NOMO-1 treated with DMSO at 0.1 percent for 48 hours (cell line): ENCODE measurements around the gene TRAPPC11.
A peak's percentile ranks its signal among the peaks of the same experiment; 100 is the strongest.
"Not testable (repeated sequence)": the region's sequence is repeated elsewhere in the genome, so short reads cannot be mapped to it uniquely, and the experiment has no call there.

Experiments
- DNase-seq: peaks from one replicate; lab custom pipeline; 2025; ENCODE audit not compliant: unreplicated experiment; lab: John Stamatoyannopoulos, UW

Gene TRAPPC11

GRCh38 chr4:183659029-183659871 lies at the start of gene TRAPPC11, which contains the start of gene RWDD4:
Gene TRAPPC11, plus strand, starts transcription at chr4:183659293. Its CDS starts 4,575 bp downstream, at chr4:183663868.
Gene RWDD4, minus strand, starts transcription at chr4:183659185. Its CDS starts 233 bp downstream, at chr4:183658952.
- DNase-seq: peak; percentile 97

DNA sequence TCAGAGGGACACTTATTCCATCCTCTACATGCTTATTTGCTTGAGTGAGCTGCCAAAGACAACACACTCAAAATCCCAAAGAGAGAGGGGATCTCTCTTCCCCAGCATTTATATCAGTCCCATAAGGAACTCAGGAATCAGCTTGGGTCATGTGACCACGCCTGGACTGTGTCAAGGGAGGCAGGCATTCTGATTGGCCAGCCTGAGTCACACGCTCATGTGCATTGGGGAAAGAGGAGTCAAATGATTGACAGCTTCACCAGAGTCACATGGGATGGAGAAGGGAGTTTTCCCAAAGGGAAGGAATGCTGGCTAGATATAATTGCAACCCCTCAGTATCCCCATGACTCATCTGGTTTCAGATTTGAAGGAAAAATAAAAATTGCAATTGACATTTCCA lies 49.1 kb upstream of the TRAPPC11 start:
- no peak for DNase-seq

GRCh38 chr4:183610613-183611012 lies 48.5 kb upstream of the TRAPPC11 start:
- DNase-seq: no peak

DNA sequence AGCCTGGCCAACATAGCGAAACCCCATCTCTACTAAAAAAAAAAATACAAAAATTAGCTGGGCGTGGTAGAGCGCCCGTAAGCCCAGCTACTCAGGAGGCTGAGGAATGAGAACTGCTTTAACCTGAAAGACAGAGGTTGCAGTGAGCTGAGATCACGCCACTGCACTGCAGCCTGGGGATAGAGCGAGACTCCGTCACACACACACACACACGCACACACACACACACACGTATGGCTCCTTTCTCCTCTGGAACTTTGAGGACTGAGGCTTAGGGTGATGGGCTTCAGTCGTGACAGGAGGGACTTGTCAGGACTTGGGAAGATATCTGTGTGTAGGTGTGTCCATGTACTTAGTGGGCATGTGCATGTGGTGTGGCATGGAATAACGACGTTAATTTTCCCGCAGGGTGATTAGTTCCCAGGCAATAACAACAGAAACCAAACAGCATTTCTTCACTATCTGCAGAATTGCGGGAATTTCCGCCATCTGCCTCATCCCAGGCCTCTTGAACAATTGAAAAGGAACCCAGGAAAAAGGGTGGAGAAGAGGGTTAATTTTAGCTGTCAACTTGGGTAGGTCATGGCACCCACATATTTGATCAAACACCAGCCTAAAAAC lies 47.8 kb upstream of the TRAPPC11 start:
- DNase-seq: no peak

GRCh38 chr4:183612329-183613250 lies 46.5 kb upstream of the TRAPPC11 start:
- DNase-seq: no peak

GRCh38 chr4:183617075-183617474 lies 42.0 kb upstream of the TRAPPC11 start:
- no peak for DNase-seq

DNA sequence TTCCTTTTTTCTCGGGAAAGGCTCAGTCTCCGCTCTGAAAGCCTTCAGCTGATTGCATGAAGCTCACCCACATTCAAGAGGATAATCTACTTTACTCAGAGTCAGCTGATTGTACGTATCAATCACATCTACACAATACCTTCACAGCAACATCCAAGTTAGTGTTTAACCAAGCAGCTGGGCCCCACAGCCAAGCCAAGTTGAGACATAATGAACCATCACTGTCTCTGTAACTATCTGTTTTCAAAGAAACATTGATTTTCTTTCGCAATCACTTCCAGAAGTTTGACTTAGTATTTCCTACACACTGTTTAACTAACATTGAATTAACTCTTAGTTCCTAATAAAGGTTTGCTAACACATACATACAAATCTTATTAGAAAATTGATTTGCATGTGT lies 40.4 kb upstream of the TRAPPC11 start:
- peak; percentile 12 for DNase-seq

DNA sequence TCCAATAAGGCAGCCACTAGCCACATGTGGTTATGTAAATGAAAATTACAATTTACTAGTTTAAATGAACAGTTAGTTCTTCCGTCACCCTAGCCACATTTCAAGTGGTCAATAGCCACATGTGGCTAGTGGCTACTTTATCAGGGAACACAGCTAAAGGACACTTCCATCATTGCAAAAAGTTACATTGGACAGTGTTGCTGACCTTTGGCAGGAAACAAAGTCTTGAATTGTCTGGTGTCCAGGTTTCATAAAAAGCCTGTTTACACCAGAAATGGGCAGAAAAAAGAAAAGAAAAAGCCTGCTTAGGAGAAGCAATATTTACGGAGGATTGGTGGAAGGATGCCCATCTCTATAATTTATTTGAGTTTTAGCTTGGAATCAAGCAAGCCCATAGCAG lies 38.7 kb upstream of the TRAPPC11 start:
- DNase-seq: no peak

- DNase-seq: peak; percentile 89
Observed at GRCh38 chr4:183621875-183622274, 37.2 kb upstream of the TRAPPC11 start.

GRCh38 chr4:183624548-183624947 lies 34.5 kb upstream of the TRAPPC11 start:
- DNase-seq: no peak

- DNase-seq: no peak
Observed at GRCh38 chr4:183626168-183626567, 32.9 kb upstream of the TRAPPC11 start.

DNA sequence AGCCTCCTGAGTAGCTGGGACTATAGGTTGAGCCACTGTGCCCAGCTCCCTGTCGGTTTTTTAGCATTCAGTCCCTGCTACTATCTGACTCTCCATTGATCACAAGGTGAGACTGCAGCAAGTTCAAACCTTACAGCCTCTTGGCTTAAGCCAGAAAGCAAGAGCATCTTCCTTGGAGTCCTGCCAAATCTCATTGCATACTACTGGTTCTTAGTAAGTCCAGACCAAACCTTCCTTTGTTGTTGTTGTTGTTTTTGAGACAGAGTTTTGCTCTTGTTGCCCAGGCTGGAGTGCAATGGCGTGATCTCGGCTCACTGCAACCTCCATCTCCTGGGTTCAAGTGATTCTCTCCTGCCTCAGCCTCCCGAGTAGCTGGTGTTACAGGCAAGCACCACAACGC lies 31.8 kb upstream of the TRAPPC11 start:
- not testable (repeated sequence) for DNase-seq

DNA sequence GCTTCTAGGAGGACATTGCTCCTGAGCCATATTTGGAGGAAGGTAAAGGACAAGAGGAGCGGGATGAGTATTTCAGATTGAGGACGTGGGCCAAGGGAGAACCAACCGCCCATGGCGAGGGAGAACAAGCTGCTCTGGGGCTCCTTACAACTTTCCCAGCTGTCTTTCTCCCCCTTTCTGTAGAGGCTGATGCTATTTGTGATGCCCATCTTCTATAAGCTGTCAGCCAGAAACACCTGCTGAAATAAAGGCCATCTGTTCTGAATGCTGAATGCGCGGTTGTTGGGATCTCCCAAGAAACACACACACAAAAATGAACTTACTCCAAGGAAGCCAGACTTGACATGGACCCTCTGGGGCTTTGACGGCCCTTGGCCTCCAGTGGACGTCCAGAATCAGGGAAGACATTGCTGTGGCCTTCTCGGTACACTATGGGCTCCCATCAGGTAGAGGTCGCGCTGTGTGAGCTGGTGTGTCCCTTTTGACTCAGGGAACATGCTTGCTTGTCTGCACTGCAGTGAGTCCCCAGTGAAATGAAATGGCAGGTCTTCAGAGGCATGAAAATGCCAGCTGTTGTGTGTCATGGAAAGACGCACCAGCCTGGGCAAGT lies 31.0 kb upstream of the TRAPPC11 start:
- DNase-seq: no peak

GRCh38 chr4:183631577-183632198 lies 27.4 kb upstream of the TRAPPC11 start:
- DNase-seq: no peak

GRCh38 chr4:183632689-183633088 lies 26.4 kb upstream of the TRAPPC11 start:
- no peak for DNase-seq

DNA sequence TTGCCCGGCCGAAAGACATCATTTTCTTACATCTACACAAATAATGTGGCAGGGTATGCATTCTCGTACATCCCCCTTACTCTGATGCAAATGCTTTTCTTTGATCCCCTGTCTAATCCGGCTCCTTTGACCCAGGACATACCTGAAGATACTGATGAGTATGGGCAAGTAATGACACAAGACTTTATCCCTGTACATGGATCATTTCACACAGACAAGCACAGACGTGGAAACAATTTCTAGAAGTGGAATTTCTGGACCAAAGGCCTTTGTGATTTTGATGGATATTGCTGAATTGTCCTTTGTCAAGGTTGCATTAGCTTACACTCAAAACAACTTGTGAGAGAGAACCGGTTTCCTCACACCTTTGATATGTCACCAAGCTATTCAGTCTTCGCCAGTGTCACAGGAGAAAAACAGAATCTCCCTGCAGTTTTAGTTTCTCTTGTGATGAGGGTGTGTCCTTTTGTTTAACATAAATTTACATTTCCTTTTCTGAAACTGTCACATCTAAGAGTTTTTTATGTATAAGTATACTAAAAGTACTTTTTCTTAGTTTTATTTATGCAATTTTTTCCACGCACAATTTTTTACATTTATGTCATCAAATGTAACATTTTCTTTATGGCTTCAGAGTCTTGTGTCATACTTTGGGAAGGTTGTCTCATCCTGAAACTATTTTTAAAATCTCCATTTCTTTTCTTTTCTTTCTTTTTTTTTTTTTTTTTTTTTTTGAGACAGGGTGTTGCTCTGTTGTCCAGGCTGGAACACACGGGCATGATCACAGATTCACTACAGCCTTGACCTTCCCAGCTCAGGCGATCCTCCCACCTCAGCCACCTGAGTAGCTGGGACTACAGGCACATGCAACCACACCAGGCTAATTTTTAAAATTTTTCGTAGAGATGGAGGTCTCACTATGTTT lies 25.4 kb upstream of the TRAPPC11 start:
- no peak for DNase-seq

DNA sequence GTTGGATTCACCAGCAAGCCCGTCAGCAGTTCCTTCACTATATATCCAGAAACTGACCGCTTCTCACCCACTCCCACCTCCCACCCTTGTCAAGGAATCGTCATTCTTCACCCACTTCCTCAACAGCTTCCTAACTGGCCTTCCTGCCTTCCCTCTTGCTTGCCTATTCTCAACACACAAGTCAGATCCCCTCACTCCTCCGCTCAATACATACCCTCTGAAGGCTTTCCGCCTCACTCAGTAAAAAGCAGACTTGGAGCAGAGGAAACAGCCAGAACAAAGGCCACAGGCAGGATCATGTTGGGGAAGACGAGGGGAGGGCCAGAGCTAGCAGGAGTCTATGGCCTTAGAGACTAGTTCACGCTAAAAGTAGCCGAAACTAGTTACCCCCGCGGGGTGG lies 23.8 kb upstream of the TRAPPC11 start:
- no peak for DNase-seq

DNA sequence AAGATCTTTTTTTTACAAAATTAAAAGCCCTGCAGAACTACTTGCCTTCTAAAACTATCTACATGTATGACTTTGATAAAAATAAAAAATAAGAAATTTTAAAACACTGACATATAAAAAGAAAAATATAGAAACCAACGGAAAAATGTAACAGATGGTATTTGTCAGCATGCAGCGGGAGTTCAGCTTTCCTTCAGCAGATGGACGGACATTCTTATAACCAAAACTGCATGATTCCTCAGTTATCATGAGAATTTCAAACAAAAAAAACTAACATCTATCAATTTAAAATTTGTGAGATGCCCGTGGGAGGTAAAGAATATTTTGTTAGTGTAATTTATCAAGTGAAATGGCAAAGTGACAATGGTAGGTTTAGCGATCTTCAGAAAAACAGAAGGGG lies 23.4 kb upstream of the TRAPPC11 start:
- DNase-seq: no peak

DNA sequence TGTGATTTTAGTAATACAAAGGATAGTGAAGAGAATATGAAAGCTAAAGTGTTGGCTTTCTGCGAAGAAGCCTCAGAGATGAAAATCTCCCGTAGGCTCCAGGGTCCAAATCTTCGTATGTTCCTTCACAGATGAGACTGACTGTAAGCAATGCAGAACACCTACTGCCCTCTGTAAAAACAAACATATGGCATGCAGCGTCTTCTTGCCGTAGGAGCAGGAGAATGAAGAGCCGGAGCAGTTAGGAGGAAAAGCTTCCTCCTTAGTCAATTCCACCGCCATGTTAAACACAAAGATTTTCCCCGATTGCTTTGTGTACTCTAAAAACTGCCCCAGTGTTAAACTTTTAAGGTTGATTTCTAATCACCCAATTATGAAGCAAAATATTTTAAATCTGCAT lies 22.6 kb upstream of the TRAPPC11 start:
- no peak for DNase-seq
